Stimulated activated CD8-positive, alpha-beta memory T cell treated with anti-CD3 and anti-CD28 coated beads, Interleukin-4, amount 100 ng/mL, for 4 hours (primary cell): Measurements from ENCODE around the gene PHRF1.
A peak's percentile ranks its signal among the peaks of the same experiment; 100 is the strongest.

Experiments used
- DNase-seq, 2 donors: peaks; one replicate each; pipeline ENCODE4 v3.0.0-alpha.2; 2020; ENCODE audit warnings: low read depth in 2 of 2, low spot score in 1 of 2

Gene PHRF1

GRCh38 chr11:537622-538430, 38.4 kb upstream of the PHRF1 start:
- no peak for DNase-seq

GRCh38 chr11:538431-539051, 37.7 kb upstream of the PHRF1 start:
- no peak for DNase-seq

- no peak for DNase-seq
Observed at GRCh38 chr11:539971-540481, 36.2 kb upstream of the PHRF1 start.

GRCh38 chr11:540583-541432, 35.5 kb upstream of the PHRF1 start:
- no peak for DNase-seq

- no peak for DNase-seq
Observed at GRCh38 chr11:541433-541885, 34.8 kb upstream of the PHRF1 start.

- no peak for DNase-seq
Observed at GRCh38 chr11:544817-545166, 31.5 kb upstream of the PHRF1 start.

GRCh38 chr11:545171-545570, 31.1 kb upstream of the PHRF1 start:
- no peak for DNase-seq

- no peak for DNase-seq
Observed at GRCh38 chr11:548700-549603, 27.3 kb upstream of the PHRF1 start.

- no peak for DNase-seq
Observed at GRCh38 chr11:550021-550745, 26.1 kb upstream of the PHRF1 start.

- no peak for DNase-seq
Observed at GRCh38 chr11:550746-551085, 25.6 kb upstream of the PHRF1 start.

- DNase-seq = no peak
Observed at GRCh38 chr11:551131-551530, 25.1 kb upstream of the PHRF1 start.

- DNase-seq = no peak
Observed at GRCh38 chr11:551596-551995, 24.7 kb upstream of the PHRF1 start.

GRCh38 chr11:553083-553987, 22.9 kb upstream of the PHRF1 start:
- no peak for DNase-seq

- no peak for DNase-seq
Observed at GRCh38 chr11:553988-554340, 22.3 kb upstream of the PHRF1 start.

- DNase-seq = peak in 1 of 2 donors; percentile 60
Observed at GRCh38 chr11:554428-555226, 21.6 kb upstream of the PHRF1 start.

- no peak for DNase-seq
Observed at GRCh38 chr11:555227-555779, 21.0 kb upstream of the PHRF1 start.

GRCh38 chr11:555780-556661, 20.2 kb upstream of the PHRF1 start:
- DNase-seq = no peak
